Measurements from ENCODE around the gene SETBP1. TPM values are rescaled to one million over a fixed set of nuclear protein-coding genes. Genes with fewer than 3 reads are reported as not detected.

The SETBP1 gene
- total RNA-seq, 1 donor from 2014 or later: 39.5 TPM

DNA sequence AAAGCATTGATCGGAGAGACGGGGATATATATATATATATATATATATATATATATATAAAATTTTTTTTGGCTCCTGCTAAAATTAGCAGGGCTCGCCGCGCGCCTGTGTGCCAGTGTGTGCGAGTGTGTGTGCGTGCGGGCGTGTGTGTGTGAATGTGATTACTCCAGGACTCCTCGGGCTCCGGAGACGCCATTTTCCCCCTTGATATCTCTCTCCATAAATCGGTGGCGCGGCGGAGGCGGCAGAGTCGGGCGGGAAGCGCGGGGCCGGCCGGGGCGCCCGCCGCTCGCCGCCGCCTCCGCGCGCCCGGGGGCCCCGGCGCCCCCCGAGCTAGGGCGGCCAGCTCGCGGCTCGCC, 795 bp upstream of the SETBP1 start:
- no peaks in the 10 kb centered on the region for H3K9me3 ChIP-seq
- DNase-seq: peak; percentile 72
- TF ChIP-seq, protein P1, sequence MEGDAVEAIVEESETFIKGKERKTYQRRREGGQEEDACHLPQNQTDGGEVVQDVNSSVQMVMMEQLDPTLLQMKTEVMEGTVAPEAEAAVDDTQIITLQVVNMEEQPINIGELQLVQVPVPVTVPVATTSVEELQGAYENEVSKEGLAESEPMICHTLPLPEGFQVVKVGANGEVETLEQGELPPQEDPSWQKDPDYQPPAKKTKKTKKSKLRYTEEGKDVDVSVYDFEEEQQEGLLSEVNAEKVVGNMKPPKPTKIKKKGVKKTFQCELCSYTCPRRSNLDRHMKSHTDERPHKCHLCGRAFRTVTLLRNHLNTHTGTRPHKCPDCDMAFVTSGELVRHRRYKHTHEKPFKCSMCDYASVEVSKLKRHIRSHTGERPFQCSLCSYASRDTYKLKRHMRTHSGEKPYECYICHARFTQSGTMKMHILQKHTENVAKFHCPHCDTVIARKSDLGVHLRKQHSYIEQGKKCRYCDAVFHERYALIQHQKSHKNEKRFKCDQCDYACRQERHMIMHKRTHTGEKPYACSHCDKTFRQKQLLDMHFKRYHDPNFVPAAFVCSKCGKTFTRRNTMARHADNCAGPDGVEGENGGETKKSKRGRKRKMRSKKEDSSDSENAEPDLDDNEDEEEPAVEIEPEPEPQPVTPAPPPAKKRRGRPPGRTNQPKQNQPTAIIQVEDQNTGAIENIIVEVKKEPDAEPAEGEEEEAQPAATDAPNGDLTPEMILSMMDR (IDR thresholded peaks at IDR 0.05): no peak
- peak; percentile 2 for ATAC-seq
- H3K4me1 ChIP-seq: peaks cover 16% of the 10 kb centered on the region
- intact Hi-C loops (cut with DNase I): loop anchor here (10.0 kb wide), 1 partner anchor 535 kb away; no protein-coding TSS in a partner anchor
- peak overlapping the region; percentile 94 for H3K27ac ChIP-seq
- H3K4me3 ChIP-seq: peak overlapping the region; percentile 82
- no peaks in the 10 kb centered on the region for H3K36me3 ChIP-seq
- no peaks in the 10 kb centered on the region for H3K27me3 ChIP-seq

DNA sequence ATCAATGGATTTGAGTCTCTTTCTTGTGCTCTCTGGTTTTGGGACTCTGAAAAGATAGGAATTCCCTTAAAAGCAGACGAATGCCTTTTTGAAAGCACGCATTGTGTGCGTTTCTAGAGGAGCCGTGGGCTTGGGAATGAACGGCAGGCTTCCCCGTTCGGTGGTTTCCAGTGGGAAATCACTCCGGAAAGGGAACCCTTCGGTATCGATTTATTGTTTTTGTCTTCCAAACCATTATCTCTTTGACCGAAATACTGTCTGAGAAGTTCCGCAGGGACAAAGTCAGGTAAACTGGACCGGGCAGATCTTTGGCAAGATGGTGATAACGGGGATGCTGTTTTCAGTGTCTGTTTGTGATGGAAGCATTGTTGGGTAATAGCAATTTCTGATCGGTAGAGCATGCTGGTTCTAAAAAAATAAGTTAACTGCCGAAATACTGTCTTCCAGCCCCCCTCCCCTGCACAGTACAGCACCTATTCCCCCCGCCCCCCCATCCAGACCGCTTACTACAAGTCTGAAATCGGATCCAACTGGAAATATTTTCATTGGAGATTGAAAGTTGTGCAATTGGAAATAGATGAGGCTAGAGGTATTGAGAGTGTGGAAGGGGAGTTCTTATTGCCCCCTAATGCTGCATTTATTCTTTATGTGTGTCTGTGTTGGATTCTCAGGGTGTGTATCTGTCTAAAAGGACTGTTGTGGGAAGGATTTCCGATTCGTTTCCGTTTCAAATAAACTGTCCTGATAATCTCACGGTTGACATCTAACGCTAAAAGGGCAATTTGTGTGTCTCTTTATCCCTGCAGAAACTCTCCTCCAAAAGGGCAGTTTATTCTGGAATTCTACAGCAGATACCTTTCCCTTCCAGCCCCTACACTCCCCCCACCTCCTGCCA, 635 bp downstream of the SETBP1 start:
- TF ChIP-seq, protein P1 (IDR thresholded peaks at IDR 0.05): no peak
- H3K4me3 ChIP-seq: peak overlapping the region; percentile 82
- no peaks in the 10 kb centered on the region for H3K36me3 ChIP-seq
- no peaks in the 10 kb centered on the region for H3K9me3 ChIP-seq
- peaks cover 16% of the 10 kb centered on the region for H3K4me1 ChIP-seq
- H3K27me3 ChIP-seq: no peaks in the 10 kb centered on the region
- intact Hi-C loops (cut with DNase I): no loop called here
- DNase-seq: no peak
- no peak for ATAC-seq
- H3K27ac ChIP-seq: peak overlapping the region; percentile 94

DNA sequence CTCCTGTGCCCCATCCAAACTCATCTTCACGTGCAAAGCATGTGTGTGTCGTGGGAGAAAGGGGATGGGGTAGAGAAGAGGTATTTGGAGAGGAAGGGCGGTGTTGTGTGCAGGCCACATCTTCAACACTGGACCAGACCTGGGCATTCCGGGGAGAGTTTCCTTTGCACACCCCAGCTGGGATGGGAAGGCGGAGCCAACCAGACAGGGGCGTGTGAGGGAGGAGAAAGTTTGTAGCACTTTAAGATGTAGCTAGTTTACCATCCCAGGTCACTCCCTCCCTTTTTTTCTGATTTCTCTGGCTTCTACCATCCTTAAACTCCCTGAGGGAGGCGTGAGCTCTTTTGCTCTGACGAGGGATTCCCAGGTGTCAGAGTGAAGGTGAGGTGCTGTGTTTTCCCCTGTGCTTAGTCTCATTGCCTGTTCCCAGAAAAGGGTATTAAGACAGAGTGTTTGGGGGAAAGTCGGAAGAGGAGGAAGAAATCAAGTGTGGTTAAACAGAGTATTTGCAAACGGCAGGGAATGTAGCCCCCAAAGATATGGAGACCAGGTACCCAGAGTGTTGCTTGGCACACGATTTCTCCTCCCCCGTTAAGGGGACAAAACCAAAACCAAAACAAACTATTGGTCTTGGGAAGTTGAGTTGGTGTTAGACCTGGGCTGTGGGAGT, 1.6 kb downstream of the SETBP1 start:
- Histone ChIP-seq H3K27ac (peak overlapping the region; percentile 94), H3K4me1 (peaks cover 16% of the 10 kb centered on the region), H3K9me3 (no peaks in the 10 kb centered on the region), H3K27me3 (no peaks in the 10 kb centered on the region), H3K4me3 (peak overlapping the region; percentile 82), H3K36me3 (no peaks in the 10 kb centered on the region)
- ATAC-seq (no peak), DNase-seq (no peak)
- intact Hi-C loops (cut with DNase I): no loop called here
- TF ChIP-seq, protein P1 (IDR thresholded peaks at IDR 0.05): no peak

DNA sequence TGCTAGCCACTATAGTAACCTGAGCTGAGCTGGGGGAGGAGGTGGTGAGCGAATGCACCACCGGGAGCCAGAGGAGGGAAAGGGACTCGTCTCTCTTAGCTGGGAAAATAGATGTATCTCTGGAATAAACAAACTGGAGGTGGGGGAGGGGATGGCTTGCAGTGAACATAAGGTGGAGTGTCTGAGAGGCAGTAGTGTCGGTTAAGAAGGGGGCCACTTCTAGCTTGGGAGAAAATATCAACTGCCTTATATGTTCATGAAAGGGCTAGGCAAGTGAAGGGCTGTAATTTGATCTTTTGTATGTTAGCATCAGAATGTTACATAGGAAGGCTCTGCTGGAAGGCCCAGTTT, 2.2 kb downstream of the SETBP1 start:
- intact Hi-C loops (cut with DNase I): no loop called here
- TF ChIP-seq, protein P1 (IDR thresholded peaks at IDR 0.05): no peak
- Histone ChIP-seq H3K27ac (peak overlapping the region; percentile 44), H3K9me3 (no peaks in the 10 kb centered on the region), H3K36me3 (no peaks in the 10 kb centered on the region), H3K27me3 (no peaks in the 10 kb centered on the region), H3K4me1 (peaks cover 16% of the 10 kb centered on the region), H3K4me3 (peak overlapping the region; percentile 82)
- DNase-seq (no peak), ATAC-seq (no peak)

DNA sequence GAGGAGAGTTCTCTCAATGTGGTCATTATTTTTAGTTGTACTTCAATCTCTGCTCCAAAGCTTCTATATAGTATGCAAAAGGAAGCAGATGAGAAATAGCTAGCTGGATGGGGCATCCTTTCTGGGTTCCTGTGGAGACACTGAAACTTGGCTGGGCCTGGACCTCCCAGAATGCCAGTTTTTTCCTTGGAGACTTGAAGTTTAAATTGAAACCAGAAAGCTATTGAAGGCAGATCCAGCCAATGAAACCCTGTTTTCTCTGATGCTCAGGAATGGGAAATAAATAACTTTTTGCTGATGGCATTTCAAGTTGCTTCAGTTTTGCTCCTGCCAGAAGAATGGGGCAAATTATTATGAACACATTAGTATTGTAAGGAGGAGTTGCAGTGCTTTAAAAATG, 2.9 kb downstream of the SETBP1 start:
- peak overlapping the region; percentile 44 for H3K27ac ChIP-seq
- H3K36me3 ChIP-seq: no peaks in the 10 kb centered on the region
- H3K9me3 ChIP-seq: no peaks in the 10 kb centered on the region
- DNase-seq (no peak), ATAC-seq (no peak)
- H3K4me3 ChIP-seq: no peak overlapping the region
- H3K4me1 ChIP-seq: peaks cover 13% of the 10 kb centered on the region
- TF ChIP-seq, protein P1 (IDR thresholded peaks at IDR 0.05): no peak
- intact Hi-C loops (cut with DNase I): no loop called here
- no peaks in the 10 kb centered on the region for H3K27me3 ChIP-seq
